ENCODE measurements around the gene HOXA6. TPM values are rescaled to one million over a fixed set of nuclear protein-coding genes. Genes with fewer than 3 reads are reported as not detected.

Gene HOXA6
- total RNA-seq, 4 donors from 2014 or later = 0.26 to 1.3 TPM; not detected in 2

GRCh38 chr7:27172315-27172774, 24.8 kb upstream of the HOXA6 start:
- Histone ChIP-seq H3K27me3 (peaks cover 54 to 100% (median 77%) of the 10 kb centered on the region in 4 donors), H3K27ac (no peak overlapping the region), H3K4me1 (peaks cover 29 to 57% (median 34%) of the 10 kb centered on the region in 3 donors), H3K4me3 (peak overlapping the region in 1 of 4 donors; percentile 70), H3K9me3 (no peaks in the 10 kb centered on the region), H3K36me3 (no peaks in the 10 kb centered on the region)
- no peak for DNase-seq
- 0 to 38% methylated on average over 4 to 6 of the region's 10 CpGs for WGBS, 2 donors
- TF ChIP-seq CTCF (IDR thresholded peaks at IDR 0.05) (no peak), POLR2A (IDR thresholded peaks at IDR 0.05) (no peak)
- intact Hi-C loops (cut with DNase I) = no loop called here

GRCh38 chr7:27171637-27172314, 24.2 kb upstream of the HOXA6 start:
- H3K9me3 ChIP-seq = no peaks in the 10 kb centered on the region
- TF ChIP-seq POLR2A (IDR thresholded peaks at IDR 0.05) (no peak), CTCF (IDR thresholded peaks at IDR 0.05) (no peak)
- WGBS, 2 donors = 3 to 7% methylated on average over 19 to 29 of the region's 30 CpGs
- H3K36me3 ChIP-seq = no peaks in the 10 kb centered on the region
- peak overlapping the region in 1 of 4 donors; percentile 12 for H3K4me3 ChIP-seq
- peaks cover 54 to 100% (median 82%) of the 10 kb centered on the region in 4 donors for H3K27me3 ChIP-seq
- DNase-seq = no peak
- H3K27ac ChIP-seq = no peak overlapping the region
- intact Hi-C loops (cut with DNase I) = no loop called here
- peaks cover 29 to 62% (median 34%) of the 10 kb centered on the region in 3 donors for H3K4me1 ChIP-seq

- intact Hi-C loops (cut with DNase I) = no loop called here
- H3K4me1 ChIP-seq = peaks cover 29 to 67% (median 37%) of the 10 kb centered on the region in 3 donors
- no peak overlapping the region for H3K4me3 ChIP-seq
- no peaks in the 10 kb centered on the region for H3K9me3 ChIP-seq
- no peak for TF ChIP-seq CTCF (IDR thresholded peaks at IDR 0.05)
- TF ChIP-seq POLR2A (IDR thresholded peaks at IDR 0.05) = no peak
- H3K36me3 ChIP-seq = no peaks in the 10 kb centered on the region
- no peak for DNase-seq
- H3K27me3 ChIP-seq = peaks cover 57 to 100% (median 84%) of the 10 kb centered on the region in 4 donors
- WGBS, 2 donors = 11 to 17% methylated on average over 2 to 4 of the region's 8 CpGs
- no peak overlapping the region for H3K27ac ChIP-seq
Measured at GRCh38 chr7:27171325-27171636, 23.7 kb upstream of the HOXA6 start.

- Histone ChIP-seq H3K27me3 (peaks cover 60 to 100% (median 85%) of the 10 kb centered on the region in 4 donors), H3K36me3 (no peaks in the 10 kb centered on the region), H3K27ac (no peak overlapping the region), H3K4me3 (no peak overlapping the region), H3K4me1 (peaks cover 29 to 73% (median 43%) of the 10 kb centered on the region in 3 donors), H3K9me3 (no peaks in the 10 kb centered on the region)
- intact Hi-C loops (cut with DNase I) = no loop called here
- DNase-seq = no peak
- WGBS, 2 donors = 28 to 30% methylated on average over 11 of the region's 11 CpGs
- TF ChIP-seq CTCF (IDR thresholded peaks at IDR 0.05) = no peak
Measured at GRCh38 chr7:27170426-27171324, 23.1 kb upstream of the HOXA6 start.

Measured in esophagus squamous epithelium (tissue), 5 donors.